Parathyroid adenoma (tissue), 2 donors: ENCODE measurements around the gene PRAMEF15.
"Not testable (repeated sequence)": the region's sequence is repeated elsewhere in the genome, so short reads cannot be mapped to it uniquely, and the experiment has no call there.

Experiments
- H2AFZ ChIP-seq: fragments of 300-600 bp; sonication (generic); one replicate; pipeline ENCODE4 v1.7.0; 2017; ENCODE audit warnings: antibody characterized with exemption, mild to moderate bottlenecking
- H3K27ac ChIP-seq: fragments of 300-600 bp; sonication (generic); one replicate; pipeline ENCODE4 v1.7.0; 2017
- H3K27me3 ChIP-seq: fragments of 300-600 bp; sonication (generic); one replicate; pipeline ENCODE4 v1.7.0; 2017; ENCODE audit warnings: low read length; ENCODE audit not compliant: control insufficient read depth, insufficient read depth
- H3K36me3 ChIP-seq: fragments of 300-600 bp; sonication (generic); one replicate; pipeline ENCODE4 v1.7.0; 2017; ENCODE audit warnings: low read length; ENCODE audit not compliant: control insufficient read depth, insufficient read depth
- H3K4me1 ChIP-seq: fragments of 300-600 bp; sonication (generic); one replicate; pipeline ENCODE4 v1.7.0; 2017; ENCODE audit warnings: control low read depth
- H3K4me2 ChIP-seq: fragments of 300-600 bp; sonication (generic); one replicate; pipeline ENCODE4 v1.7.0; 2017; ENCODE audit warnings: low read length
- H3K4me3 ChIP-seq: fragments of 300-600 bp; sonication (generic); one replicate; pipeline ENCODE4 v1.7.0; 2017; ENCODE audit warnings: low read depth, low read length
- H3K79me2 ChIP-seq: fragments of 300-600 bp; sonication (generic); one replicate; pipeline ENCODE4 v1.7.0; 2017; ENCODE audit warnings: control low read depth
- H3K9ac ChIP-seq: fragments of 300-600 bp; sonication (generic); one replicate; pipeline ENCODE4 v1.7.0; 2017; ENCODE audit warnings: mild to moderate bottlenecking
- H3K9me3 ChIP-seq: fragments of 300-600 bp; sonication (generic); one replicate; pipeline ENCODE4 v1.7.0; 2017; ENCODE audit warnings: low read length; ENCODE audit not compliant: control insufficient read depth
- donor health status: primary hyperparathyroidism.

Gene PRAMEF15

DNA sequence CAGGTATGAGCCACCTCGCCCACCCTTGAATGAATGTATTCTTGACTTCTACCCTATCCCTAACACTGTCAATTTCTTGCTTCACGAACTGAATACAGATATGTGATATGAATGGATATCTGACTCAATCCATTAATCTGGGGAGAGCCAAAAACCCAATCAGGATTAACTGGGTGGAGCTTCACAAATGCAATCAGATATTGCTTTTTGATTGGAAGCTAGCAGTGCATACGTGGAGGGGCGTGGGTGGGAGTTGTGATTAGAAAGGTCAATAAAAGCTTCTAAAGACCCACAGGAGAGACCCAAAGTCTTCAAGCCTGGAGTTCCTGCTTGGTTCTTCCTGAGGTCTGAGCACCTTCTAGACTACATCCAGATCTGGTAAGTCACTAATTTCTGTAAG, at the start of gene PRAMEF15:
PRAMEF15 (plus strand) TSS at position 301 of the 400 bp plus-strand sequence. CDS start 2,827 bp downstream, outside the sequence.
- not testable (repeated sequence) for H3K4me2 ChIP-seq, H3K27ac ChIP-seq, H3K4me3 ChIP-seq, H3K9ac ChIP-seq, H2AFZ ChIP-seq, H3K4me1 ChIP-seq, H3K79me2 ChIP-seq, H3K36me3 ChIP-seq, H3K9me3 ChIP-seq, H3K27me3 ChIP-seq

DNA sequence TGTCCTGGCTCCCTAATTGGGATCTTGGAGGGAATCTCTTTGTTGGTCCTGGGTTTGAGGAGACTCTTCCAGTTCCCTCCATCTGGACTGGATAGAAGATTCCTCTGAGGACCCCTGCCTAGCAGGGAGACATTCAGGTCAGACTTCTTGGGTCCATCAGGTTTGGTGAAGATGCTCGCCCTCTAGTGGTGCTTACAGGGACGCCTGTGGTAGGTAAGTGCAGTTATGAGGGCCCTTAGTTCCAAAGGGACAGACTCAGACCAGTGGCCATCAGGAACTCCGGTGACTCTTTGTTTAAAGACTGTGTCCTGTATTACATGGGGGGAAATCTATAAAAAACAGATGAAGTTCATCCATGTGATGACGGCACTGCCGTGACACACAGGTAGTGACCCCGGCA, 38.4 kb upstream of the PRAMEF15 start:
- not testable (repeated sequence) for H3K9me3 ChIP-seq, H3K79me2 ChIP-seq, H3K27me3 ChIP-seq, H2AFZ ChIP-seq, H3K4me3 ChIP-seq, H3K36me3 ChIP-seq, H3K4me2 ChIP-seq, H3K27ac ChIP-seq, H3K4me1 ChIP-seq, H3K9ac ChIP-seq

DNA sequence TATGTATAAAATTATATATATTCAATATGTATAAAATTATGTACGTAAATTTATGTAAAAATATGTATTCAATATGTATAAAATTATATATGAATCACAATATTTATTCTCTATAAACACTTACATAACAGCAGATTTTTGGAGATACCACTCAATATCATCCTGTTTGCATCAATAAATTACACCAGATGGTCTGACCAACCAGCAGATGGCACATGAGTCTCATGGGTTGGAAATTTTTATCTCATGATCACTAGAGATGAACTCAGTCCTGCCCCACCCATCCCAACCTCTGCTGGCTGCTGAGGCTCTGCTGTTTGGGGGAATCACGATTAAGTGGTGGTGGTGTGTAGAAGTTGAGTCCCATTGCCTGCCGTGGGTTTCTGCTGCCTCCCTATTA, 35.8 kb upstream of the PRAMEF15 start:
- not testable (repeated sequence) for H3K79me2 ChIP-seq, H3K4me1 ChIP-seq, H3K9ac ChIP-seq, H3K27ac ChIP-seq, H3K9me3 ChIP-seq, H3K27me3 ChIP-seq, H3K4me2 ChIP-seq, H2AFZ ChIP-seq, H3K36me3 ChIP-seq, H3K4me3 ChIP-seq

DNA sequence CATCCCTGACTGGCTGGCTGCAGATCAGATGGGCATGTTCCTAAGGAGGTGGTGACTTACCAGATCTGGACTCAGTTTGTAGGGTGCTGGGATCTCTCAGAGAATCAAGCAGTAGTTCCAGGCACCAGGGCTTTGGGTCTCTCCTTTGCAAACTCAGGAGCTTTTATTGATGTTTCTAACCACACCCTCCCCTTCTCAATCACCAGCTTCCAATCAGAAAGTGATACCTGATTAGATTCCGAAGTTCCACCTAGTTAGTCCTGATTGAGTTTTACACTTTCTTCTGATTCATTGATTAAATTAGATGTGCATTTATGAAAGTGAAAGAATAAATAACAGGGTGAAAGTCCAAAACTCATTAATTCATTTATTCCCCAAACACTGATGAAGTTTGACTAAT, 30.3 kb upstream of the PRAMEF15 start, which contains the start of gene PRAMEF8:
PRAMEF8 (minus strand) TSS at position 101 of the 400 bp plus-strand sequence. CDS start 1,046 bp downstream, outside the sequence.
- H2AFZ ChIP-seq, H3K79me2 ChIP-seq: not testable (repeated sequence)

DNA sequence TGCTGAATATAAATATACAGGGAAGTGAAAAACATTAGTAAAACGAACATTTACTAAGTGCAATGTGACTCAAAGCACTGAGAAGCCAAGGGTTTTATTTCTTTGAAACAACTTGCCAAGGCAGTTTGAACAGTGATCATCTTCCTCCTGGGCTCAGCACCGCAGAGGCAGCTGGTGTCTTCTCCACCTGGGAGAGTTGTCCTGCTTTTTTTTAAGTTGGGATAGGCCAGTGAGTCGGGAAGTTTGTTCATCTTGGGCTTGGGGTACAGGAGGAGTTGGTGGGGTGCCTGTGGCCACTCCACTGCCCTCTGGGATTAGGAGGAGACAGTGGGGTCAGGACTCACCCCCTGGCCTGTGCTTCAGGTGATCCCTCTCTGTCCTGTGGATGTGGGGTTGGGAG, 26.4 kb upstream of the PRAMEF15 start:
- H2AFZ ChIP-seq, H3K4me2 ChIP-seq, H3K79me2 ChIP-seq, H3K4me1 ChIP-seq, H3K36me3 ChIP-seq, H3K4me3 ChIP-seq, H3K27ac ChIP-seq, H3K9me3 ChIP-seq, H3K9ac ChIP-seq, H3K27me3 ChIP-seq: not testable (repeated sequence)

More for the DNA sequence above, 30.3 kb upstream of the PRAMEF15 start, which contains the start of gene PRAMEF8:
- not testable (repeated sequence) for H3K4me1 ChIP-seq, H3K9me3 ChIP-seq, H3K9ac ChIP-seq, H3K4me3 ChIP-seq, H3K36me3 ChIP-seq, H3K4me2 ChIP-seq, H3K27ac ChIP-seq, H3K27me3 ChIP-seq

DNA sequence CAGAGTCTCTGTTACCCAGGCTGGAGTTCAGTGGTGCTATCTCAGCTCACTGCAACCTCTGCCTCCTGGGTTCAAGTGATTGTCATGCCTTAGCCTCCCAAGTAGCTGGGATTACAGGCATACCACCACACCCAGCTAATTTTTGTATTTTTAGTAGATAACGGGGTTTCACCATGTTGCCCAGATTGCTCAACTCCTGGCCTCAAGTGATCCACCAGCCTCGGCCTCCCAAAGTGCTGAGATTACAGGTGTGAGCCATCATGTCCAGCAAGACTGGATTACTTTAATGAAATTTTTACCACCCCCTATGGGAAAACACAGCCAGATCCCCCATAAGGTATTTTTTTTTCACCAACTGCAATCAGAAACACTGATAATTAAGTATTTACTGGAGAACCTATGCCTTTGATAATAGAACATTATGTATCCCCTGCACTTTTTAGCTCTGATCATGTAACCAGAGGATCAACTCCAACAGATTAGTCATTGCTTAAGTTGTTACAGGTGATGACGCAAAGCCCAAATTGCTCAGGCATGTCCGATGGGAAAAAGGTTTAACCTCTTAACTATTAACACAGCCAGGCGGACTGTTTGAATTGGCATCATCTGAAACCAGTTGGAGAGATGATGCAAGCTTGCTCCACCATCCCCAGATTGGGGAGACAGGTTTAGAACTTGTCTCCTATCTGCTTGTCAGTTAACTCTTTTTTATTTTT, 18.0 kb upstream of the PRAMEF15 start:
- not testable (repeated sequence) for H3K9me3 ChIP-seq, H3K4me1 ChIP-seq, H3K9ac ChIP-seq, H3K4me2 ChIP-seq, H2AFZ ChIP-seq, H3K27ac ChIP-seq, H3K27me3 ChIP-seq, H3K4me3 ChIP-seq, H3K36me3 ChIP-seq, H3K79me2 ChIP-seq

DNA sequence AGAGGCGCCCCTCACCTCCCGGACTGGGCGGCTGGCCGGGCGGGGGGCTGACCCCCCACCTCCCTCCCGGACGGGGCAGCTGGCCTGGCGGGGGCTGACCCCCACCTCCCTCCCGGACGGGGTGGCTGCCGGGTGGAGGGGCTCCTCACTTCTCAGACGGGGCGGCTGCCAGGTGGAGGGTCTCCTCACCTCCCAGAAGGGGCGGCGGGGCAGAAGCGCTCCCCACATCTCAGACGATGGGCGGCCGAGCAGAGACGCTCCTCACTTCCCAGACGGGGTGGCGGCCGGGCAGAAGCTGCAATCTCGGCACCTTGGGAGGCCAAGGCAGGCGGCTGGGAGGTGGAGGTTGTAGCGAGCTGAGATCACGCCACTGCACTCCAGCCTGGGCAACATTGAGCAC, 16.7 kb upstream of the PRAMEF15 start:
- H3K27ac ChIP-seq, H3K4me3 ChIP-seq, H2AFZ ChIP-seq, H3K36me3 ChIP-seq, H3K79me2 ChIP-seq, H3K9me3 ChIP-seq, H3K27me3 ChIP-seq, H3K4me1 ChIP-seq, H3K4me2 ChIP-seq, H3K9ac ChIP-seq: not testable (repeated sequence)

DNA sequence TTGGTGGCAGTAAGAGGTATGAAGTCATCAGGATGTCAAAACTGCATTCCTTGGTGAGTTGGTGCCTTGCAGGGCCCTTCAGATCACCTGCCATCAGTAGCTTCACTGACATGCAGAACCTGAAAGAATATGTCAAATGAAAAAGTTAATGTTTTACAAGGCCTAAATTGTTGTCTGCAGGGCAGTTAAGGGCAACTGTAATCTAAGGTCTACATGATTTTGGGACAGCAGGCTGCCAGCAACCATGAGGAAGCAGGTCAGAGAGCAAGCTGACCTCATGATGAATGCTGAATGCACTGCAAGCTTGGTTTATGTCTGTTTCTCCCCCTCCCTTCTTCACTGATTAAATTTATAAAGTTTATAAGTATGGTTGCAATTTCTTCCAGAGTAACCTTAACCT, 13.2 kb upstream of the PRAMEF15 start:
- H3K9me3 ChIP-seq, H3K27me3 ChIP-seq, H3K4me1 ChIP-seq, H3K4me3 ChIP-seq, H2AFZ ChIP-seq, H3K4me2 ChIP-seq, H3K79me2 ChIP-seq, H3K9ac ChIP-seq, H3K27ac ChIP-seq, H3K36me3 ChIP-seq: not testable (repeated sequence)

DNA sequence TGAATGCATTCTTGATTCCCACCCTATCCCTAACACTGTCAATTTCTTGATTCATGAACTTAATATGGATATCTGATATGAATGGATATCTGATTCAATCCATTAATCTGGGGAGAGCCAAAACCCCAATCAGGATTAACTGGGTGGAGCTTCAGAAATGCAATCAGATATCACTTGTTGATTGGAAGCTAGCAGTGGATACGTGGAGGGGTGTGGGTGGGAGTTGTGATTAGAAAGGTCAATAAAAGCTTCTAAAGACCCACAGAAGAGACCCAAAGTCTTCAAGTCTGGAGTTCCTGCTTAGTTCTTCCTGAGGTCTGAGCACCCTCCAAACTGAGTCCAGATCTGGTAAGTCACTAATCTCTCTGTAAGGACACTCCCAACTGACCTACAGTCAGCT, 12.1 kb upstream of the PRAMEF15 start, which contains the start of gene PRAMEF33:
PRAMEF33 (plus strand) TSS at position 301 of the 400 bp plus-strand sequence. CDS start 2,416 bp downstream, outside the sequence.
- H3K4me3 ChIP-seq, H3K4me2 ChIP-seq, H2AFZ ChIP-seq, H3K36me3 ChIP-seq, H3K9ac ChIP-seq, H3K27ac ChIP-seq, H3K79me2 ChIP-seq, H3K9me3 ChIP-seq, H3K27me3 ChIP-seq, H3K4me1 ChIP-seq: not testable (repeated sequence)

DNA sequence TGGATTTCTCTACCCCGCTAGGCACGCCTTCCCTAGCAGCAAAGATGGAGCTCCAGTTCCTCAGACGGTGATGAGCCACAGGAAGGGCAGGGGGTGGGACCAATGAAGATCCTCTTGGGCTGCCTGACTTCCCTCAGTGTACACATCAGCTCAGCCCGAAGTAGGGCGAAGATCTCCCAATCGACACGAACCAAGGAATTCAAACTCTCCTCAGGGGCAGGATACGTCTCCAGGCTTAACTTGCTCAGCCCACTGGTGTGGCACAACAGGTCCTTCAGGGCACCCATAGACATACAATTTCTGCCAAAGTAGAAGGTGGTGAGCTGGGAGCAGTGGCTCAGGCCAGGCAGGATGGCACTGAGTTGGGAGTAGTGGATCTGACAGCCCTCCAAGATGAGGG, 27.1 kb downstream of the PRAMEF15 start:
- H3K79me2 ChIP-seq, H3K27me3 ChIP-seq, H3K4me3 ChIP-seq, H3K27ac ChIP-seq, H2AFZ ChIP-seq, H3K36me3 ChIP-seq, H3K9me3 ChIP-seq, H3K4me2 ChIP-seq, H3K9ac ChIP-seq, H3K4me1 ChIP-seq: not testable (repeated sequence)

DNA sequence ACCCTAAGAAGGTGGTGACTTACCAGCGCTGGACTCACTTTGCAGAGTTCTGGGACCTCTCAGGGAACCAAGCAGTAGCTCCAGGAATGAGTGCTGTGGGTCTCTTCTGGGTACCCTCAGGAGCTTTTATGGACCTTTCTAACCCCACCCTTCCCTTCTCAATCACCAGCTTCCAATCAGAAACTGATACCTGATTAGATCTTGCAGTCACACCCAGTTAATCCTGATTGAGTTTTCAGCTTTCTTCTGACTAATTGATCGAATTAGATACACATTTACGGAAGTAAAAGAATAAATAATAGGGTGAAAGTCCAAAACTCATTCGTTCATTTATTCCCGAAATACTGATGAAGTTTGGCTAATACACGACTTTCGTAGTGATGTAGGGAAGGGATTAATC, 31.7 kb downstream of the PRAMEF15 start, which contains the start of gene PRAMEF14:
PRAMEF14 (minus strand) TSS at position 101 of the 400 bp plus-strand sequence. CDS start 1,820 bp downstream, outside the sequence.
- not testable (repeated sequence) for H3K79me2 ChIP-seq, H3K27me3 ChIP-seq, H3K36me3 ChIP-seq, H3K4me1 ChIP-seq, H3K9ac ChIP-seq, H3K9me3 ChIP-seq, H3K4me2 ChIP-seq, H3K4me3 ChIP-seq, H3K27ac ChIP-seq, H2AFZ ChIP-seq
